ENCODE results near the gene CNTROB.

DNA sequence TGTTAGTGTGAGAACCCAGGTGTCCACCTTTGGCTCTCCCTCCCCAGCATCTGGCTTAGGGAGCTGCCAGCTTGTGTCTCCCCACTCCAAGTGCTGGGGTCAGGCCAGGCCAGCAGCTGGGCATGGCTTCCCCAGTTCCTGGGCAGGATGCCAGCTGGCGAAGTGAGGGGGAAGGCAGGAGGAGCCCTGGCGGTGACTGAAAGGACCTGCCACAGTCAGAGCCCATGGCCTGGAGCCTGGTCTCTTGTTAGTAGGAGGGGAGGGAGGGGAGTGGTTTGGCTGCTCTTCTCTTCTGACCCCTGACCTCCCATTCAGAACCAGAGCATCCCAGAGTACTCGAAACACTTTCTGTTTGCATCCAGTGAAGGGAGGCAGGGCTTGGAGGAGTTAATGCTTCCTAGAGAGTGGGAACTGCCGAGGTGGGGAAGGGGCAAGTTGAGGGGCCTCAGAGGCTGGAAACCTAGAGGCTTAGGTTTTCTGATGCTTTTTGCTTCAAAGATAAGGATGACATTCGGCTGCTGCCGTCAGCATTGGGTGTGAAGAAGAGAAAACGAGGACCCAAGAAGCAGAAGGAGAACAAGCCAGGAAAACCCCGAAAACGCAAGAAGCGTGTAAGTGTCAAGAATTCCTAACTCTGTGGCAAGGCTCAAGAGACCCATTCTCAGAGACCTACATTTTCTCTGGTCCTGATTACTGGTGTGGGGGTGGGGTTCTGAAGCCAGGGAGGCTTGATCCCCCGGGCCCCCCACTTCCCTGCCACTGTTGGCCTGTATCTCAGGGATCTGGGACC is 42.6 kb upstream of the CNTROB start:
- TF ChIP-seq, protein P1, sequence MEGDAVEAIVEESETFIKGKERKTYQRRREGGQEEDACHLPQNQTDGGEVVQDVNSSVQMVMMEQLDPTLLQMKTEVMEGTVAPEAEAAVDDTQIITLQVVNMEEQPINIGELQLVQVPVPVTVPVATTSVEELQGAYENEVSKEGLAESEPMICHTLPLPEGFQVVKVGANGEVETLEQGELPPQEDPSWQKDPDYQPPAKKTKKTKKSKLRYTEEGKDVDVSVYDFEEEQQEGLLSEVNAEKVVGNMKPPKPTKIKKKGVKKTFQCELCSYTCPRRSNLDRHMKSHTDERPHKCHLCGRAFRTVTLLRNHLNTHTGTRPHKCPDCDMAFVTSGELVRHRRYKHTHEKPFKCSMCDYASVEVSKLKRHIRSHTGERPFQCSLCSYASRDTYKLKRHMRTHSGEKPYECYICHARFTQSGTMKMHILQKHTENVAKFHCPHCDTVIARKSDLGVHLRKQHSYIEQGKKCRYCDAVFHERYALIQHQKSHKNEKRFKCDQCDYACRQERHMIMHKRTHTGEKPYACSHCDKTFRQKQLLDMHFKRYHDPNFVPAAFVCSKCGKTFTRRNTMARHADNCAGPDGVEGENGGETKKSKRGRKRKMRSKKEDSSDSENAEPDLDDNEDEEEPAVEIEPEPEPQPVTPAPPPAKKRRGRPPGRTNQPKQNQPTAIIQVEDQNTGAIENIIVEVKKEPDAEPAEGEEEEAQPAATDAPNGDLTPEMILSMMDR (IDR thresholded peaks at IDR 0.05; ENCODE audit: low read depth, low read length): no peak
- TF ChIP-seq POLR2A (IDR thresholded peaks at IDR 0.05; ENCODE audit: extremely low read depth, insufficient read length): no peak
- TF ChIP-seq, protein P2, sequence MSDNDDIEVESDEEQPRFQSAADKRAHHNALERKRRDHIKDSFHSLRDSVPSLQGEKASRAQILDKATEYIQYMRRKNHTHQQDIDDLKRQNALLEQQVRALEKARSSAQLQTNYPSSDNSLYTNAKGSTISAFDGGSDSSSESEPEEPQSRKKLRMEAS (IDR thresholded peaks at IDR 0.05; ENCODE audit: low read depth, low read length): no peak
